NCI-H2081 treated with DMSO at 0.1 percent for 48 hours (cell line): Measurements from ENCODE around the gene FGD4.

ENCODE experiments used
- DNase-seq: peaks from one replicate; lab custom pipeline; 2025; lab: John Stamatoyannopoulos, UW

FGD4 gene

DNA sequence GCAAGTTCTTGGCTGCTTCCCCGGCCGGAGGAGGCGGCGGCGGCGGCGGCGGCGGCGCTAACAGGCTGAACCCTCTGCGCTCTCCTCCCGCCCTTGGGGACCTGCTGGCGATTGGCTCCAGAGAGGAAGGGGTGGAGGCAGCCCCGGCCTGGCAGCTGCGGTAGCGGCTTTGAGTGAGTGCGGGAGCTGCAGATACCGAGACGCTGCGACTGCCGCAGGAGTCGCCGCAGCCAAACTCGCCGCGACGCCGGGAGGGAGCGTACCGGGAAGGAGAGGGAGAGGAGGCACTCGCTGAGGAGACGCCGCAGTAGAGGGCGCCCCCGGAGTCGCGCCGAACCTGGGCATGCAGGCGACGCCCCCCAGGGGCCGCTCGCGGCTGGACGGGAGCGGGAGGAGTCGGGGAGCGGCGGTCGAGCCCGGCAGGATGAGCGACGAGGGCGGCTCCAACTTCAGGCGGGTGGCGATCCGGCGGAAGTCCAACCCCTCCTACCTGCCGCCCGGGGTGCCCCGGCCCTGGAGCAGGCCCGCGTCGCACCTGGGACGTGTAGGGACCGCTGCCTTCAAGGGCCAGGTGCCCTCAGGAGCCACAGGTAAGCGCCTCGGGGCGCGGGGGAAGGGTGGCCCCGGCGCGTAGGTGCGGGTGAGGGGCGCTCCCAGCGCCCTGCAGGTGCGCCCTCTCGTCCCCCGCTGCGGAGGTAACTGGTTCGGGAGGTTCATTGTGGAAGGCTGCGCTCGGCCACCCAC is at the start of gene FGD4:
Gene FGD4 (plus strand): TSS at position 189 of the 744 bp plus-strand sequence.
- DNase-seq, result peak; percentile 59

- DNase-seq, result no peak
Observed at GRCh38 chr12:32353540-32353939, 45.8 kb upstream of the FGD4 start.

- DNase-seq, result no peak
Observed at GRCh38 chr12:32357601-32358249, 41.6 kb upstream of the FGD4 start.

DNA sequence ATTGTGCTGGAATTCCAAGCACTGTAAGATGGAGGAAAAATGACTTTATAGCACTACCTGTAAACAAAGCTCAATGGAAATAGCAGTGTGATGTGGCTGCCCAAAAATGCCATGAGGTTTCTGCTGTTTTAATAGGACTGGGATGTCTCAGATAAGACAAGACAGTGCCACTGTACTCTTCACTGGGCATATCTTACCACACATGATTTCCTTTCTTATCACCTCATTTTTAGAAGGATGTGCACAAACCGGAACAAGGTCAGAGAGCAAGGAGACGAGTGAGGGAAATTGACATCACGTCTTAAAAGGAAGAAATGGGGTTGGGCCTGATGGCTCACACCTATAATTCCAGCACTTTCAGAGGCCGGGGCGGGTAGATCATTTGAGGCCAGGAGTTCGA is 38.4 kb upstream of the FGD4 start:
- DNase-seq, result no peak

DNA sequence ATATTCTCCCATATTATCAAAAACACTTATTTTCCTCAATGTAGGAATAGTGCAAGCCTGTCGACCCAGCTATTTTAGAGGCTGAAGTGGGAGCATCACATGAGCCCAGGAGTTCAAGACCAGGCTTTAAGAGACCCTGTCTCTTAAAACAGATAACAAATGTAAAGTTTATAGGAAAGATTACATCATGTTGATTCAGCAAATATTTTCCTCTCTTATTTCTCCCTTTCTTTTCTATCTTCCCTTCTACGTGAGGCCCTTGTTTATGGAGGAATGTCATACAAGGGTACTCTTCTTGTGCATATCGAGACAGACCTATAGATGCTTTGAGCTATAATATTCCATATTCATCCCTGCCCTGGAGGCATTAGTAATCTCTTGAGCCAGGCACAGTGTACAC is 36.5 kb upstream of the FGD4 start:
- no peak for DNase-seq

GRCh38 chr12:32365473-32366064 is 33.8 kb upstream of the FGD4 start:
- DNase-seq, result peak; percentile 46

GRCh38 chr12:32366714-32367113 is 32.6 kb upstream of the FGD4 start:
- no peak for DNase-seq

DNA sequence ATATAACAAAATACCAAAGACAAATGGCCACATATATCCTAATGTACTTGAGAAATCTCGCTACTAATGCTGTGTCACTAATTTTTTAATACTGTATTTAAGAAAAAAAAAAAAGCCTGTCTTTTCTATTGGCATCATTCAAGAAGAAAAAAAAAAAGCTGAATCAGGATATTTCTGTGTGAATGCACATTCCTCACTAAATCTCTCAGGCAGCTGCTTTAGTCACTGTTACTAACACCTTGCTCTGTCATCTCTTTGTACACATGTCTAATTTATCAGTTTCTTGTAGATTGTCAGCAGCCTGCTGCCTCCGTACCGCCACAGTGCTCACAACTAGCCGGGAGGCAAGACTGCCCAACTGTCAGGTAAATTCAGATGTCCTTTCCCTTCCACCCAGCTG is 32.0 kb upstream of the FGD4 start:
- peak; percentile 33 for DNase-seq

GRCh38 chr12:32369202-32369601 is 30.2 kb upstream of the FGD4 start:
- DNase-seq, result no peak

- DNase-seq, result no peak
Observed at GRCh38 chr12:32377344-32378055, 21.9 kb upstream of the FGD4 start.

GRCh38 chr12:32379213-32379612 is 20.1 kb upstream of the FGD4 start:
- no peak for DNase-seq

GRCh38 chr12:32379667-32380066 is 19.7 kb upstream of the FGD4 start:
- no peak for DNase-seq

DNA sequence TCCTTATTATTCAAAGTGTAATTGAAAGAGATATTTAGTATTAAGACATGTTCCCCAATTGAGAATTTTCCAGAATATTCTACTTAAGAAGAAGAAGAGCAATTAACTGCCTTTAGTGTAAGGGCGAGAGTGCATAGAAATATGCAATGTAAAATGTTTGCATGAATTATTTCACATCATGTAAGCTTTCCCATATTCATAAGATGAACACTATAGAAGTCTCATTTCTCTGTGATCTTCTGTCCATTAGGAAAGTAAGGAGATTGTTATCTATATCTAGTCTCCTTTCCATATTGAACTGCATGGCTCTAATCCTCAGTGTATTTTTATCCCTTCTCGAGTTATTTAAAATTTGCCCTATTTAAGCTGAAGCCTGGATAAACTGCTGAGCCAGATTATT is 17.1 kb upstream of the FGD4 start:
- DNase-seq, result no peak

GRCh38 chr12:32390572-32391219 is 8.7 kb upstream of the FGD4 start:
- no peak for DNase-seq

GRCh38 chr12:32395026-32395425 is 4.3 kb upstream of the FGD4 start:
- DNase-seq, result no peak

DNA sequence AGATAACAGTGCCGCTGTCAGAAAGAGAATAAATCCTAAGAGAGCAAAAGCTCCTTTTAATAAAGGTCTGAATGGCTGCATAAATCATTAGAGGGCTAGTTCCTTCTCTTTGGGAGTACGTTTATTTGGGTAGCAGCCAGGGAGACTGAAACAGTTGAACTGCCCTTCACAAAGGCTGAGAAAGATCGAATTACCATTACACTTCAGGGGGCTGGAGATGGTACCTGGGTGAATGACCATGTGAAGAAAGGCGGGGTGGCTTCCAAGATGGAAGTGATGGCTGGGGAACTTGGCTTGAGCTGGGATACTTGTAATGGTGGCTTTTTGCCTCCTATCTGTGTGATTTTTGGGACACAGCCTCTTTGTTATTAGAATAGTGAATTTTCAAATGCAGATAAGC is 1.7 kb upstream of the FGD4 start:
- no peak for DNase-seq

GRCh38 chr12:32398181-32398580 is 1.2 kb upstream of the FGD4 start:
- DNase-seq, result no peak

GRCh38 chr12:32398816-32399369 is 465 bp upstream of the FGD4 start:
- no peak for DNase-seq

DNA sequence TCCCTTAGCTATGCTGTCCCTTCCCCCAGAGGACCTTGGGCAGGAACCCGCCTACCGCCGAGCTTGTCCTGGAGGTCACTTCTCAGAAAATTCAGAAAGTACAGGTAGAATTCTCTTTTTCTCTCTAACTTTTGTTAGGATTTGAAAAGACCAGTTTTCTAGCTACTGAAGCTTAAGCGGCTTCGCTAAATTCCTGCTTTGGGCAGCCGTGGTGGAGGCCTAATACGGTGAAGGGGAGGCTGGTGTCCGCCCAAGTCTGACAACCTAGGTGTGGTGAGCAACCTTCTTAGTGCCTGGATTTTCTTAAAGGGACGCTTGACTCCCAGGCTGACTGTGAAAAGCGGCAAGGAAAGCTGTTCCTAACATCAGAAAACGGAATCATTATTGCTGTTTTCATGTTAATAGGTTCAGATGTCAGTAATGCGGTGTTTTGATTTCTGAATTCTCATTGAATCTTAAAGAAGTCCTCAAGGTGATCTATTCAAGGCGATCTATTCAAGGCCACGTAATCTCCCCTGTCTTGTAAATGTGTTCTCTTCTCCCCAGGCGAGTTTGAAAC is 835 bp downstream of the FGD4 start:
- DNase-seq, result no peak

DNA sequence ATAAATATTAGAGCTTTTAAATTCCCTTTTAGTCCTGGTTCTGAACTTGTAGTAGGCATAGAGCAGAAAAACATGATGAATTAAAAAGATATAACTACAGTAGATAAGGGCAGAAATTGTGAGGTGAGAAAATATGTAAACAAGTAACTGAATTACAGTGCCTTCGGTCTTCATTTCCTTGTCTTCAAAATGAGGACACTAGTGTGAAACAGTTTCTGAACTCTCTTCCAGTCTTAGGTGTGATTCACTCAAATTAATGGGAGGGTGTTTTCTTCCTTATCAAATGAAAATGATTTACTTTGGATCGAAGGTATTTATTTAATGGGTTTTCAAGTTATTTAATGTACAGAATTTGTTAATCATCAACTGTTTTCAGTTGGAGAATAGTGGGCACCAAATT is 1.5 kb downstream of the FGD4 start:
- DNase-seq, result no peak

DNA sequence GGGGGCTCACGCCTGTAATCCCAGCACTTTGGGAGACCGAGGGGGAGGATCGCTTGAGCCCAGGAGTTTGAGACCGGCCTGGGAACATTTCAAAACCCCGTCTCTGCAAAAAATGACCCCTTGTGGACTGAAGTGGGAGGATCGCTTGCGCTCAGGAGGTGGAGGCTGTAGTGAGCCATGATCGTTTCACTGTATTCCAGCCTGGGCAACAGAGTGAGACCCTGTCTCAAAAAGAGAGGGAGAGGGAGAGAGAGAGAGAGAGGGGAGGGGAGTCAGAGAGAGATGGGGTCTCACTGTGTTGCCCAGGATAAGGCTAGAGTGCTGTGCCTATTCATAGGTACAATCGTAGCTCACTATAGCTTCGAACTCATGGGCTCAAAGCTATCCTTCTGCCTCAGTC is 2.8 kb downstream of the FGD4 start:
- no peak for DNase-seq

DNA sequence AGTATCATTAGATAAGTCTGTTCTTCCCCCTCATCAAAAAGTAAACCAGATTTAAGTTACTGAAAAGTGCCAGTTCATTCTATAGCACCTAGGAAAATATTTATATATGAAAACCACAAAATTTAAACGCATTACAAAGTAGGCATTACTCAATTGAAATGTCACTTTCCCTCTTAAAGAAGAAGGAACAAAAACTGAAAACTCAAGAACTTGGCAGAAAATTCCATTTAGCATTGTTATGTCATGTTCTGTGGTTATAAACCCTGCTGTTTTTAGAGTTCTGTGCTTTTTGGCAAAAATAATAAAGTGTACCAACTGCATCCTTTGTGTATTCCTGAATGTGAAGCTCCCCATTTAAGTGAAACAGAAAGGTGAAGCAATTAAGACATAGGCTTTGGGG is 3.6 kb downstream of the FGD4 start:
- no peak for DNase-seq
